GM23248 (cell line): ENCODE results near the gene KCTD1.

Experiments
- EZH2 ChIP-seq: fragments of 200-600 bp; sonication (generic); IDR thresholded peaks from 2 replicates; pipeline ENCODE4 v1.6.1; 2018; ENCODE audit warnings: antibody characterized with exemption, mild to moderate bottlenecking; ENCODE audit not compliant: insufficient read depth, poor library complexity, severe bottlenecking
- EZH2phosphoT487 ChIP-seq: fragments of 200-600 bp; sonication (generic); IDR thresholded peaks from 2 replicates; pipeline ENCODE4 v1.6.1; 2018; ENCODE audit warnings: antibody characterized with exemption, moderate library complexity, mild to moderate bottlenecking, low read depth; ENCODE audit not compliant: insufficient read depth

- TF ChIP-seq EZH2 (no peak), EZH2phosphoT487 (no peak)
Measured at GRCh38 chr18:26477828-26478466, 70.4 kb downstream of the KCTD1 start.
